DOHH2 (cell line): Measurements from ENCODE around the gene KCNE1.

ENCODE experiments used
- H3F3A ChIP-seq: fragments of 200-600 bp; sonication (generic), shearing (Covaris generic); 2 replicates; pipeline ENCODE4 v1.6.0; 2016; ENCODE audit warnings: antibody characterized with exemption, mild to moderate bottlenecking; ENCODE audit not compliant: control insufficient read depth, insufficient read depth
- H3K27ac ChIP-seq: fragments of 200-600 bp; sonication (generic); 2 replicates; pipeline ENCODE4 v1.5.1; 2014; ENCODE audit warnings: low read depth, mild to moderate bottlenecking, low read length, moderate library complexity
- H3K27me3 ChIP-seq: fragments of 200-600 bp; sonication (generic); 2 replicates; pipeline ENCODE4 v1.6.1; 2014; ENCODE audit warnings: mild to moderate bottlenecking, low read length, mixed read lengths; ENCODE audit not compliant: control insufficient read depth
- H3K36me3 ChIP-seq: fragments of 200-600 bp; sonication (generic); 2 replicates; pipeline ENCODE4 v1.6.1; 2014; ENCODE audit warnings: mild to moderate bottlenecking, low read length, moderate library complexity, mixed read lengths; ENCODE audit not compliant: control insufficient read depth
- H3K4me1 ChIP-seq: fragments of 200-600 bp; sonication (generic); 2 replicates; pipeline ENCODE4 v1.6.1; 2014; ENCODE audit warnings: mild to moderate bottlenecking, low read length, mixed read lengths; ENCODE audit not compliant: control insufficient read depth
- H3K4me2 ChIP-seq: fragments of 200-600 bp; sonication (generic); 2 replicates; pipeline ENCODE4 v1.6.0; 2014; ENCODE audit warnings: mild to moderate bottlenecking, low read length, moderate library complexity
- H3K4me3 ChIP-seq: fragments of 200-600 bp; sonication (generic); 2 replicates; pipeline ENCODE4 v1.5.1; 2014; ENCODE audit warnings: mild to moderate bottlenecking, low read length, mixed read lengths
- H3K79me2 ChIP-seq: fragments of 200-600 bp; sonication (generic); 2 replicates; pipeline ENCODE4 v1.6.1; 2014; ENCODE audit warnings: mild to moderate bottlenecking, low read length, mixed read lengths; ENCODE audit not compliant: control insufficient read depth
- H3K9me2 ChIP-seq: fragments of 200-600 bp; sonication (generic); replicated peaks from 2 replicates; pipeline ENCODE4 v1.6.1; 2014; ENCODE audit warnings: mild to moderate bottlenecking, low read length, mixed read lengths; ENCODE audit not compliant: control insufficient read depth
- H3K9me3 ChIP-seq: fragments of 200-600 bp; sonication (generic); 2 replicates; pipeline ENCODE4 v1.6.1; 2014; ENCODE audit warnings: antibody characterized with exemption, low read length, mixed read lengths; ENCODE audit not compliant: control insufficient read depth, insufficient read depth
- H4K20me1 ChIP-seq: fragments of 200-600 bp; sonication (generic); 2 replicates; pipeline ENCODE4 v1.6.0; 2014; ENCODE audit warnings: low read depth, mild to moderate bottlenecking, antibody characterized with exemption, low read length, moderate library complexity; ENCODE audit not compliant: control insufficient read depth, insufficient read depth
- EZH2phosphoT487 ChIP-seq: fragments of 200-600 bp; sonication (generic); IDR thresholded peaks from 2 replicates; pipeline ENCODE4 v1.6.1; 2017; ENCODE audit warnings: borderline replicate concordance, mild to moderate bottlenecking, antibody characterized with exemption, low read length, moderate library complexity, mixed read lengths
- TF ChIP-seq, protein P1 (sequence below): fragments of 200-600 bp; sonication (generic); IDR thresholded peaks from one replicate; pipeline ENCODE4 v1.5.1; 2014; ENCODE audit warnings: antibody characterized with exemption, mild to moderate bottlenecking, low read depth, low read length; ENCODE audit not compliant: poor library complexity, severe bottlenecking

Gene KCNE1

DNA sequence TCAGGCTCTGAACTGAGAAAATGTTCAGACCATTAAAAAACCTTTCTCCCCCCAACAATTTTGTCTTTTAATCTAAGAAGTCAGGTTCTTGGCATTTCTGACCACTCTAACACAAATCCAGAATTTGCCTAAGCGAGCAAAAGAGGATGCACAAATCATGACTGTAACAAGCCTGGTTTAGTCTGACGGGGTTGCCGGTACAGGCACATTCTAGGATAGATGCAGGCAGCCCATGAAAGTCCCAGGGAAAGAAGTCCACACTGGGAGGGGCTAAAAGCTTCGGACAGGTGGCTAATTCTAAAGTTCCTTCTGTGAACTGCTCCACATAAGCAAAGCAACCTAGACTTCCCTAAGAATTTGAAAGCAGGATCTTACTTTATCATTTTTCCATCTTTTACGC, 48.0 kb upstream of the KCNE1 start:
- no peaks in the 10 kb centered on the region for H3K9me3 ChIP-seq
- no peak overlapping the region for H3K4me2 ChIP-seq
- H3K9me2 ChIP-seq: no peaks in the 10 kb centered on the region
- no peaks in the 10 kb centered on the region for H4K20me1 ChIP-seq
- TF ChIP-seq EZH2phosphoT487: no peak
- TF ChIP-seq, protein P1, sequence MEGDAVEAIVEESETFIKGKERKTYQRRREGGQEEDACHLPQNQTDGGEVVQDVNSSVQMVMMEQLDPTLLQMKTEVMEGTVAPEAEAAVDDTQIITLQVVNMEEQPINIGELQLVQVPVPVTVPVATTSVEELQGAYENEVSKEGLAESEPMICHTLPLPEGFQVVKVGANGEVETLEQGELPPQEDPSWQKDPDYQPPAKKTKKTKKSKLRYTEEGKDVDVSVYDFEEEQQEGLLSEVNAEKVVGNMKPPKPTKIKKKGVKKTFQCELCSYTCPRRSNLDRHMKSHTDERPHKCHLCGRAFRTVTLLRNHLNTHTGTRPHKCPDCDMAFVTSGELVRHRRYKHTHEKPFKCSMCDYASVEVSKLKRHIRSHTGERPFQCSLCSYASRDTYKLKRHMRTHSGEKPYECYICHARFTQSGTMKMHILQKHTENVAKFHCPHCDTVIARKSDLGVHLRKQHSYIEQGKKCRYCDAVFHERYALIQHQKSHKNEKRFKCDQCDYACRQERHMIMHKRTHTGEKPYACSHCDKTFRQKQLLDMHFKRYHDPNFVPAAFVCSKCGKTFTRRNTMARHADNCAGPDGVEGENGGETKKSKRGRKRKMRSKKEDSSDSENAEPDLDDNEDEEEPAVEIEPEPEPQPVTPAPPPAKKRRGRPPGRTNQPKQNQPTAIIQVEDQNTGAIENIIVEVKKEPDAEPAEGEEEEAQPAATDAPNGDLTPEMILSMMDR: no peak
- H3K79me2 ChIP-seq: no peaks in the 10 kb centered on the region
- peaks cover 7% of the 10 kb centered on the region for H3K4me1 ChIP-seq
- H3K4me3 ChIP-seq: no peak overlapping the region
- H3F3A ChIP-seq: no peaks in the 10 kb centered on the region
- H3K36me3 ChIP-seq: no peaks in the 10 kb centered on the region
- H3K27ac ChIP-seq: no peak overlapping the region
- H3K27me3 ChIP-seq: no peaks in the 10 kb centered on the region

- TF ChIP-seq, protein P1: no peak
- Histone ChIP-seq H3K4me3 (no peak overlapping the region), H3K4me1 (0 out of 2 replicates have a peak, but pooled peaks cover 4% of the 10 kb centered on the region), H4K20me1 (no peaks in the 10 kb centered on the region), H3K4me2 (no peak overlapping the region), H3F3A (no peaks in the 10 kb centered on the region), H3K9me3 (no peaks in the 10 kb centered on the region), H3K79me2 (no peaks in the 10 kb centered on the region), H3K27me3 (no peaks in the 10 kb centered on the region), H3K27ac (no peak overlapping the region), H3K9me2 (no peaks in the 10 kb centered on the region), H3K36me3 (no peaks in the 10 kb centered on the region)
Observed at GRCh38 chr21:34559089-34559631, 47.1 kb upstream of the KCNE1 start.

DNA sequence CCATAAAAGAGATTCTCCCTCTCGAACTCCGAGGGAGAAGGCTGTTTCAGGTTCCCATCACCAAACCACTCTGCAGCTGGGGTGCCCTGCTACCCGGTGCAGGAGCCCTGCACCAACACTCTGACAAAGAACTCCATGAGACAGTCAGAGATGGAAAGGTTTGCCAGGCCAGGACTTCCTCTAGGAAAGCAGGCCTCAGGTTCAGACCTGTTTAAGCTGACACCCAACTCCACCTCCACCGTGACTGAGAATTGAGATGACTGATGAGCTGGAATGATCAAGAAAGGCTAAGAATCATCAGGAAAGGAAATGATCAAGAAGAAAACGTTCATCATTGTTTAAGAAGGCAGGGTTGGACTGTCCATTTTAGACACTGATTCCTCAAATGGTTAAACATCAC, 46.2 kb upstream of the KCNE1 start:
- no peaks in the 10 kb centered on the region for H3K27me3 ChIP-seq
- H3K9me2 ChIP-seq: no peaks in the 10 kb centered on the region
- H3K4me2 ChIP-seq: no peak overlapping the region
- no peaks in the 10 kb centered on the region for H4K20me1 ChIP-seq
- no peaks in the 10 kb centered on the region for H3F3A ChIP-seq
- H3K27ac ChIP-seq: no peak overlapping the region
- H3K4me3 ChIP-seq: no peak overlapping the region
- H3K4me1 ChIP-seq: no peaks in the 10 kb centered on the region
- H3K79me2 ChIP-seq: no peaks in the 10 kb centered on the region
- no peaks in the 10 kb centered on the region for H3K36me3 ChIP-seq
- TF ChIP-seq, protein P1: no peak
- TF ChIP-seq EZH2phosphoT487: no peak
- H3K9me3 ChIP-seq: no peaks in the 10 kb centered on the region
